ENCODE results near the gene DHX16.
A peak's percentile ranks its signal among the peaks of the same experiment; 100 is the strongest.

Gene DHX16

GRCh38 chr6:30683980-30684338 is 11.2 kb upstream of the DHX16 start:
- H3K4me3 ChIP-seq (ENCODE audit: control insufficient read depth, low read depth, low read length) = peak overlapping the region; percentile 89
- TF ChIP-seq CTCF (IDR thresholded peaks at IDR 0.05; ENCODE audit: control insufficient read depth, insufficient read depth, low read depth, low read length, missing control alignments) = no peak
- DNase-seq (ENCODE audit: low read depth) = no peak

GRCh38 chr6:30683183-30683979 is 10.6 kb upstream of the DHX16 start:
- DNase-seq (ENCODE audit: low read depth) = no peak
- H3K4me3 ChIP-seq (ENCODE audit: control insufficient read depth, low read depth, low read length) = peak overlapping the region; percentile 89
- TF ChIP-seq CTCF (IDR thresholded peaks at IDR 0.05; ENCODE audit: control insufficient read depth, insufficient read depth, low read depth, low read length, missing control alignments) = no peak

DNA sequence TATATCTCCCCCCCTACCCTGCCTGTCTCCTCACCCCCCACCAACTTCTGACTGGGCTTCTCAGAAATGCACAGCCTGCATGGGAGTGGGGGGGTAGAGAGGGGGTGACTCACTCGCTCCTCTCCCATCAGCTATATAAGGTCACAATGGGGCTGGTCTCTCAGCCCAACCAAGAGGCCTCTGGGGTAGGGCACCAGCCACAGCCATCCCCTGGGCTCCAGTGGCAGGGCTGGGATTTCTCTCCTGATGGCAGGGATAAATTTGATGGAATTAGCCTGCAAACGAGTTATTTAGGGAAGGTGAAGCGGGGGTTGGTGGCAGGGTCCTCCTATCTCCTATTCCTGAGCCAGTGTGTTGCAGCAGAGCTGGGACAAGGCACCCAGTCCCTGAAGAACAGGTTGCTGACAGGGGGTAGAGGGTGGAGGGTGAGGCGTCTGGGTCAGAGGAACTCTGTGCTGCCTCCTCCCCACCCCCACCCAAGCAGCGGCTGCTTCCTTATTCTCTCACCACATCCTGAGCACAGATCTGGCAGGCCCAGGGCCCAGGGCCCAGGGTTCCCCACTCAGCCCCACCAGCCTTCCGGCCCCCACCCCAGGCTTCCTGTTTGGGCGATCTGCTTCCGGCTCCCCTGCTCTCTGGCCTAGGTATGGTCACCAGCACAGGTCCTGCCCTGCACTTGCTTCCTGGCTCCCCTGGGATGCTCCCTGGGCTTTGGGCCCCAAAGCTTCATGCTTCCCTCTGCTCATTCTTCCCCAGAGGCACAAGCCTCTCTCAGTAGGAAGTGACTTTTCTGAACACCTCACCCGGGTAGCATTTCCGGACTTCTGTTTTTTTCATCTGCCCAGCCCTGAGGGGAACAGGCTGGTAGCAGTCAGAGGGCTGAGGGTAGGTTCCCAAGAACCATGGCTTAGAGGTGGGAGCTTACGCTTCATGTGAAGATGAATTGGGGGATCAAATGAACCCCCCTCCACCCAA is 9.6 kb upstream of the DHX16 start:
- peak; percentile 48 for DNase-seq (ENCODE audit: low read depth)
- no peak for TF ChIP-seq CTCF (IDR thresholded peaks at IDR 0.05; ENCODE audit: control insufficient read depth, insufficient read depth, low read depth, low read length, missing control alignments)
- H3K4me3 ChIP-seq (ENCODE audit: control insufficient read depth, low read depth, low read length) = peak overlapping the region; percentile 89

DNA sequence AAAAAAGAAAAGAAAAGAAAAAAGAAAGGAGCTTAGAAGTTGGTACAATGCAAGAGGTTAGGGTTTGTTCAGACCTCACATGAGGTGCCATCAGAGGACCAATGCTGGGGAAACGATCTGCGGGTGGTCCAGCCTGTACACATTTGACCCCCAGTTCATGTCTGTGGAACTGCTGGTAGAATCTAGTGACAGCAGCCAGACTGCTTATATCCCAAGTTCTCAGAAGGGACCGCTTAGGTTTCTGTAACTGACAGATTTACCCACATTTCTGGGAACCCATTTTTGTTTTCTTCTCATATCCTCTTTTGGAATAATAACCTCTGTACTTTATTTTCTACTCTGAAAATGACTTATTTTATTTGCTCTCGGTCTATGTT is 8.9 kb upstream of the DHX16 start:
- H3K4me3 ChIP-seq (ENCODE audit: control insufficient read depth, low read depth, low read length) = peak overlapping the region; percentile 89
- TF ChIP-seq CTCF (IDR thresholded peaks at IDR 0.05; ENCODE audit: control insufficient read depth, insufficient read depth, low read depth, low read length, missing control alignments) = no peak
- DNase-seq (ENCODE audit: low read depth) = no peak

GRCh38 chr6:30679765-30680535 is 7.1 kb upstream of the DHX16 start:
- no peak for TF ChIP-seq CTCF (IDR thresholded peaks at IDR 0.05; ENCODE audit: control insufficient read depth, insufficient read depth, low read depth, low read length, missing control alignments)
- DNase-seq (ENCODE audit: low read depth) = no peak
- no peak overlapping the region; the same call in 1 of the 2 replicates for H3K4me3 ChIP-seq (ENCODE audit: control insufficient read depth, low read depth, low read length)

Data from AG09309 (cell line).